ENCODE measurements around the gene WDFY3.

Gene WDFY3

GRCh38 chr4:84920617-84921016, 45.9 kb downstream of the WDFY3 start:
- DNase-seq (ENCODE audit: insufficient read length, low spot score) (no peak), FAIRE-seq (no peak)
- no peak for TF ChIP-seq CTCF (IDR thresholded peaks at IDR 0.05; ENCODE audit: insufficient read depth, missing control alignments)

GRCh38 chr4:84917869-84918600, 48.5 kb downstream of the WDFY3 start:
- FAIRE-seq (no peak), DNase-seq (ENCODE audit: insufficient read length, low spot score) (no peak)
- TF ChIP-seq CTCF (IDR thresholded peaks at IDR 0.05; ENCODE audit: insufficient read depth, missing control alignments) = no peak

GRCh38 chr4:84917086-84917821, 49.2 kb downstream of the WDFY3 start:
- TF ChIP-seq CTCF (IDR thresholded peaks at IDR 0.05; ENCODE audit: insufficient read depth, missing control alignments) = no peak
- no peak for FAIRE-seq
- no peak for DNase-seq (ENCODE audit: insufficient read length, low spot score)

- TF ChIP-seq CTCF (IDR thresholded peaks at IDR 0.05; ENCODE audit: insufficient read depth, missing control alignments) = no peak
- FAIRE-seq (peak; percentile 51), DNase-seq (ENCODE audit: insufficient read length, low spot score) (no peak)
These were observed 50.3 kb downstream of the WDFY3 start for GRCh38 chr4:84916227-84916626.

- DNase-seq (ENCODE audit: insufficient read length, low spot score) (no peak), FAIRE-seq (no peak)
- no peak for TF ChIP-seq CTCF (IDR thresholded peaks at IDR 0.05; ENCODE audit: insufficient read depth, missing control alignments)
These were observed 51.1 kb downstream of the WDFY3 start for GRCh38 chr4:84915396-84915780.

GRCh38 chr4:84914686-84915395, 51.6 kb downstream of the WDFY3 start:
- FAIRE-seq (no peak), DNase-seq (ENCODE audit: insufficient read length, low spot score) (no peak)
- TF ChIP-seq CTCF (IDR thresholded peaks at IDR 0.05; ENCODE audit: insufficient read depth, missing control alignments) = no peak

All from D721Med (cell line).